ENCODE results near the gene SLX4IP.

Gene SLX4IP

DNA sequence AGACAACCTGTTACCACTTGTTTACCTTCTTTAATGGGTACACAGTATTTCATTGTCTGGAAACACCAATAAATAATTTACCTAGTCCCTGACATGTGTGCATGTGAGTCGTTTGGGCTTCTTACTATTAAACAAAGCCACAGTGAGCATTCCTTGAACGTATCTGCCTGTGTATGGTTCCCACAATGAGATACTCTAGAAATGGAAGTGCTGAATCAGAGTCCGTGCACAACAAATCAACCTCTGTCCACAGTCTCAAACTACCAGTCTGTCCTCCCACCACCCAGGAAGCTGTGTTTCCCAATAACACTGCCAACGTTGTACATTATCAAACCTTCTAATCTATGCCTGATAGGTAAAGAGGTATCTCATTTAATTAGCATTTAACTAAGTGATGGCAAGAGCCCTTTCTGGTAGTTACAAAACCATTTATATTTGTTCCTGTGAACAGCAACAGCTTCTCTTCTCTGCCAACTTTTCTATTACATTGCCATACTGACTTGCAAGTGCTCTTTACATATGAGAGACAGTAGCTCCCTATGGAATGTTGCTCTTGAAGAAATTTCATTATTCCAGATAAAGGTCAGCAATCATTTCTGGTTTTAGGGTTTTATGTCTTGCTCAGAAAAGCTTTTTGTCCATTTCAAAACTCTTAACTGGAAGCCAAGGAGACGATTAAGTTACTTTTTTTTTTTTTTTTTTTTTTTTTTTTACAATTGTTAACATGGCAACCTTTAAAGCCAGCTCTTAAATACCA lies 223.9 kb downstream of the SLX4IP start:
- no peak for TF ChIP-seq TAF1 (IDR thresholded peaks at IDR 0.05; ENCODE audit: borderline replicate concordance, insufficient read depth, low read length)
- no peak for TF ChIP-seq SIN3A (IDR thresholded peaks at IDR 0.05; ENCODE audit: borderline replicate concordance, insufficient read depth, low read length)
- no peak for TF ChIP-seq FOXP2 (optimal IDR thresholded peaks at IDR 0.05; ENCODE audit: borderline replicate concordance, extremely low read depth, extremely low read length, insufficient read depth)
- no peak for TF ChIP-seq POLR2AphosphoS5 (IDR thresholded peaks at IDR 0.05; ENCODE audit: low read depth, low read length)
- TF ChIP-seq, protein P1, sequence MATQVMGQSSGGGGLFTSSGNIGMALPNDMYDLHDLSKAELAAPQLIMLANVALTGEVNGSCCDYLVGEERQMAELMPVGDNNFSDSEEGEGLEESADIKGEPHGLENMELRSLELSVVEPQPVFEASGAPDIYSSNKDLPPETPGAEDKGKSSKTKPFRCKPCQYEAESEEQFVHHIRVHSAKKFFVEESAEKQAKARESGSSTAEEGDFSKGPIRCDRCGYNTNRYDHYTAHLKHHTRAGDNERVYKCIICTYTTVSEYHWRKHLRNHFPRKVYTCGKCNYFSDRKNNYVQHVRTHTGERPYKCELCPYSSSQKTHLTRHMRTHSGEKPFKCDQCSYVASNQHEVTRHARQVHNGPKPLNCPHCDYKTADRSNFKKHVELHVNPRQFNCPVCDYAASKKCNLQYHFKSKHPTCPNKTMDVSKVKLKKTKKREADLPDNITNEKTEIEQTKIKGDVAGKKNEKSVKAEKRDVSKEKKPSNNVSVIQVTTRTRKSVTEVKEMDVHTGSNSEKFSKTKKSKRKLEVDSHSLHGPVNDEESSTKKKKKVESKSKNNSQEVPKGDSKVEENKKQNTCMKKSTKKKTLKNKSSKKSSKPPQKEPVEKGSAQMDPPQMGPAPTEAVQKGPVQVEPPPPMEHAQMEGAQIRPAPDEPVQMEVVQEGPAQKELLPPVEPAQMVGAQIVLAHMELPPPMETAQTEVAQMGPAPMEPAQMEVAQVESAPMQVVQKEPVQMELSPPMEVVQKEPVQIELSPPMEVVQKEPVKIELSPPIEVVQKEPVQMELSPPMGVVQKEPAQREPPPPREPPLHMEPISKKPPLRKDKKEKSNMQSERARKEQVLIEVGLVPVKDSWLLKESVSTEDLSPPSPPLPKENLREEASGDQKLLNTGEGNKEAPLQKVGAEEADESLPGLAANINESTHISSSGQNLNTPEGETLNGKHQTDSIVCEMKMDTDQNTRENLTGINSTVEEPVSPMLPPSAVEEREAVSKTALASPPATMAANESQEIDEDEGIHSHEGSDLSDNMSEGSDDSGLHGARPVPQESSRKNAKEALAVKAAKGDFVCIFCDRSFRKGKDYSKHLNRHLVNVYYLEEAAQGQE (IDR thresholded peaks at IDR 0.05; ENCODE audit: insufficient read depth in 1 of 2, low read depth in 2 of 2, low read length in 2 of 2) = no peak

- TF ChIP-seq, protein P1 (IDR thresholded peaks at IDR 0.05; ENCODE audit: insufficient read depth in 1 of 2, low read depth in 2 of 2, low read length in 2 of 2) = no peak
- TF ChIP-seq SIN3A (IDR thresholded peaks at IDR 0.05; ENCODE audit: borderline replicate concordance, insufficient read depth, low read length) (no peak), TAF1 (IDR thresholded peaks at IDR 0.05; ENCODE audit: borderline replicate concordance, insufficient read depth, low read length) (no peak)
These were observed 224.8 kb downstream of the SLX4IP start for GRCh38 chr20:10659651-10660601.

DNA sequence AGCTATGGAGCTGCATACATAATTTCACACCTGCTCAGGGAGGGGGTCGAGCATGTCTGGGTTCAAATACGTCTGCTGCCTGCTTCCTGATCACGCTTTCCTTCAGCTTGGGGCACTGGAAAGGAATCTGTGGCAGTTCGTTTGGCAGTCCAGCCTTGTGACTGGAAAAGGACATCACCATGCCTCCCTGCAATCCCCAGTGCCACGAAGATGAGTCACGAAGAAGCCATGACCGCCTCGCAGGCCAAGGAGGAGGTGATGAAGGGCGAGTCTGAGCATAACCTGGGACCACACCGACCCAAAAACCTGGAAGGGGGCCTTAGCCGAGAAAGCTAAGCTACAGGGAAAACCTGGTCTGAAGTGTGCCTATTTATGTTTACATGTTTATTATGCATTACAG lies 225.6 kb downstream of the SLX4IP start:
- TF ChIP-seq TAF1 (IDR thresholded peaks at IDR 0.05; ENCODE audit: borderline replicate concordance, insufficient read depth, low read length) = no peak
- no peak for TF ChIP-seq POLR2AphosphoS5 (IDR thresholded peaks at IDR 0.05; ENCODE audit: low read depth, low read length)
- TF ChIP-seq, protein P1 (IDR thresholded peaks at IDR 0.05; ENCODE audit: insufficient read depth in 1 of 2, low read depth in 2 of 2, low read length in 2 of 2) = no peak
- TF ChIP-seq SIN3A (IDR thresholded peaks at IDR 0.05; ENCODE audit: borderline replicate concordance, insufficient read depth, low read length) = no peak
- no peak for TF ChIP-seq FOXP2 (optimal IDR thresholded peaks at IDR 0.05; ENCODE audit: borderline replicate concordance, extremely low read depth, extremely low read length, insufficient read depth)

GRCh38 chr20:10661261-10661660 lies 226.2 kb downstream of the SLX4IP start:
- TF ChIP-seq TAF1 (IDR thresholded peaks at IDR 0.05; ENCODE audit: borderline replicate concordance, insufficient read depth, low read length) (no peak), FOXP2 (optimal IDR thresholded peaks at IDR 0.05; ENCODE audit: borderline replicate concordance, extremely low read depth, extremely low read length, insufficient read depth) (no peak), SIN3A (IDR thresholded peaks at IDR 0.05; ENCODE audit: borderline replicate concordance, insufficient read depth, low read length) (no peak), POLR2AphosphoS5 (IDR thresholded peaks at IDR 0.05; ENCODE audit: low read depth, low read length) (no peak)
- TF ChIP-seq, protein P1 (IDR thresholded peaks at IDR 0.05; ENCODE audit: insufficient read depth in 1 of 2, low read depth in 2 of 2, low read length in 2 of 2) = no peak

Data from PFSK-1 (cell line).